ENCODE measurements around the gene GUF1. TPM values are rescaled to one million over a fixed set of nuclear protein-coding genes. Genes with fewer than 3 reads are reported as not detected.

Gene GUF1, protein sequence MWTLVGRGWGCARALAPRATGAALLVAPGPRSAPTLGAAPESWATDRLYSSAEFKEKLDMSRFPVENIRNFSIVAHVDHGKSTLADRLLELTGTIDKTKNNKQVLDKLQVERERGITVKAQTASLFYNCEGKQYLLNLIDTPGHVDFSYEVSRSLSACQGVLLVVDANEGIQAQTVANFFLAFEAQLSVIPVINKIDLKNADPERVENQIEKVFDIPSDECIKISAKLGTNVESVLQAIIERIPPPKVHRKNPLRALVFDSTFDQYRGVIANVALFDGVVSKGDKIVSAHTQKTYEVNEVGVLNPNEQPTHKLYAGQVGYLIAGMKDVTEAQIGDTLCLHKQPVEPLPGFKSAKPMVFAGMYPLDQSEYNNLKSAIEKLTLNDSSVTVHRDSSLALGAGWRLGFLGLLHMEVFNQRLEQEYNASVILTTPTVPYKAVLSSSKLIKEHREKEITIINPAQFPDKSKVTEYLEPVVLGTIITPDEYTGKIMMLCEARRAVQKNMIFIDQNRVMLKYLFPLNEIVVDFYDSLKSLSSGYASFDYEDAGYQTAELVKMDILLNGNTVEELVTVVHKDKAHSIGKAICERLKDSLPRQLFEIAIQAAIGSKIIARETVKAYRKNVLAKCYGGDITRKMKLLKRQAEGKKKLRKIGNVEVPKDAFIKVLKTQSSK
- 10 to 100 TPM; 26.0 to 35.6 TPM for total RNA-seq

DNA sequence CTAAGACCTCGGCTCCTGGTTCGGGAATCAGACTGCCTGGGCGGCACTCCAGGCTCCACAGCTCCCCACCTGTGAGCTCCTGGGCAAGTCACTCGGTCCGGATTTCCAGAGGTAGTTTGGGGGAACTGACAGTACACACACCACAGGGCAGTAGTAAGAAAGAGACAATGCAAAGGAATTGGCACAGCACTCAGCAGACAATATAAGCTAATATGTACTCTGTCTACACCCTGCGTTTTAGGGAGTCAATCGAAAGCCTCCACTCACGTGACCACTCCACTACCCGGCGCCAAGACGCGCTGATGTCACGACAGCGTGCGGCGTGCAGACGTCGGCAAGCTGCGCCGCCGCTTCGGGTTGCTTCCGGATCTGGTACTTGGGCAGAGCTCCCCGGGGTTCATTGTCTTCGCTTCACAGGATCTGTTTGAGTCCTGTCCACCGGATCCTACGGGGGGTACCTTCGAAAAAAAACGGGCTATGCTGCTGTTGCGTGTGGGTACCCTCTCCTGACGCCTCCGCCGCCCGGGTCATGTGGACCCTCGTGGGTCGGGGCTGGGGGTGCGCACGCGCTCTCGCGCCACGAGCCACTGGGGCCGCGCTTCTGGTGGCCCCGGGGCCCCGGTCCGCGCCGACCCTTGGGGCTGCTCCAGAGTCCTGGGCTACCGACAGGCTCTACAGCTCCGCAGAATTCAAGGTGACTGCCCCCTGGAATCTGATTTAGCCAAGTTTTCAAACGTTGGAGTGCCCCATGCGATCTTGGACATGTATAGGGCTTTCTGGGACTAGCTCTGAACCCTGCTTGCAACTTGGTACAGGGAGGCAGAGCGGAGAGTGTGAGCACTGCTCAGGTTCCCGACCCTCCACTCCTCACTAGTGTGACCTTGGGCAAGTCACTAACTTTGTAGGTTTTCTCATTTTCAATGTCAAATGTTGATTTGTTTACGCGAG is at the start of gene GUF1:
GUF1 (plus strand) TSS at position 327 of the 948 bp plus-strand sequence; CDS start at position 530, 203 bp downstream.
- H3K4me1 Mint-ChIP-seq (ENCODE audit: low read depth) = peaks cover 20% of the 10 kb centered on the region
- DNase-seq = peak; percentile 89
- H3K27me3 Mint-ChIP-seq (ENCODE audit: low read depth) = no peaks in the 10 kb centered on the region
- peak; percentile 94 for ATAC-seq (replicated peaks in 1 of 2)
- peak within 1 kb of the TSS; percentile 98 for H3K27ac Mint-ChIP-seq
- H3K36me3 Mint-ChIP-seq (ENCODE audit: insufficient read depth in 2 of 2) = peaks cover 1 to 11% of the 10 kb centered on the region in 2 donors
- H3K4me3 Mint-ChIP-seq = peak within 1 kb of the TSS; percentile 89 to 95
- no peaks in the 10 kb centered on the region for H3K9me3 Mint-ChIP-seq

DNA sequence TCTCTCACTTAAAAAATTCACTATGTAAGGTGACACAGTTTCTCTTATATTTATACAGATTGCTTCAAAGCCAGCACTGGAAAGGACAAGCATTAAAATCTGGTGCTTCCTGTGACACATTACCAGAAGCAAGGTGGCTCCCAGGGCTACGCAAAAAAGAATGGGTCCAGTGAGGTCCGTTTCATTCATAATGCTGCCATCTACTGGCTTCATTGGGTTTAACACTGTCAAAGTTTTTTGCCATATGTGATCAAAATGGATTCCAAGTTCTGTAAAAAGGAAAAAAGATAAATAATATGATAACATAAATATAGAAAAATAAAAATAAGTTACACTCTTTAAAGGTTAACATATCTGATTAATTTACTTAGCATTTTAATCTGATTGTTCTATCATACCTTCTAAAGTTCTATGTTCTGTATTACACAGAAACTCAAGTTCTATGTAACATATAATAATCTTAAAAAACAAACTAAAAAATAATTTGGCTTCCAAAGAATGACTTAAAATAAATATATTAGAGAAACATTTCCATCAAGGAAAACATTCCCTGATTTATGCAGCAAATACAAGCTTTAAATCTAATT is 48.8 kb upstream of the GUF1 start:
- H3K4me1 Mint-ChIP-seq (ENCODE audit: low read depth) = peaks cover 4% of the 10 kb centered on the region
- no peak overlapping the region for H3K4me3 Mint-ChIP-seq
- no peaks in the 10 kb centered on the region for H3K27me3 Mint-ChIP-seq (ENCODE audit: low read depth)
- H3K36me3 Mint-ChIP-seq (ENCODE audit: insufficient read depth in 2 of 2) = no peaks in the 10 kb centered on the region
- ATAC-seq (replicated peaks in 1 of 2) (peak; percentile 70 to 79), DNase-seq (peak; percentile 25 to 46)
- no peaks in the 10 kb centered on the region for H3K9me3 Mint-ChIP-seq
- no peak overlapping the region for H3K27ac Mint-ChIP-seq

GRCh38 chr4:44632089-44632488 is 46.1 kb upstream of the GUF1 start:
- Mint-ChIP-seq H3K27ac (no peak overlapping the region), H3K36me3 (ENCODE audit: insufficient read depth in 2 of 2) (no peaks in the 10 kb centered on the region)
- no peak for ATAC-seq (replicated peaks in 1 of 2)

GRCh38 chr4:44632733-44633132 is 45.5 kb upstream of the GUF1 start:
- ATAC-seq (replicated peaks in 1 of 2) (no peak), DNase-seq (no peak)
- Mint-ChIP-seq H3K4me3 (no peak overlapping the region), H3K4me1 (ENCODE audit: low read depth) (peaks cover 4% of the 10 kb centered on the region), H3K9me3 (no peaks in the 10 kb centered on the region), H3K27me3 (ENCODE audit: low read depth) (peaks cover 10% of the 10 kb centered on the region), H3K36me3 (ENCODE audit: insufficient read depth in 2 of 2) (no peaks in the 10 kb centered on the region), H3K27ac (no peak overlapping the region)

More at GRCh38 chr4:44632089-44632488, 46.1 kb upstream of the GUF1 start:
- H3K4me3 Mint-ChIP-seq = no peak overlapping the region
- H3K27me3 Mint-ChIP-seq (ENCODE audit: low read depth) = peaks cover 4% of the 10 kb centered on the region
- H3K4me1 Mint-ChIP-seq (ENCODE audit: low read depth) = peaks cover 4% of the 10 kb centered on the region
- no peak for DNase-seq
- no peaks in the 10 kb centered on the region for H3K9me3 Mint-ChIP-seq

DNA sequence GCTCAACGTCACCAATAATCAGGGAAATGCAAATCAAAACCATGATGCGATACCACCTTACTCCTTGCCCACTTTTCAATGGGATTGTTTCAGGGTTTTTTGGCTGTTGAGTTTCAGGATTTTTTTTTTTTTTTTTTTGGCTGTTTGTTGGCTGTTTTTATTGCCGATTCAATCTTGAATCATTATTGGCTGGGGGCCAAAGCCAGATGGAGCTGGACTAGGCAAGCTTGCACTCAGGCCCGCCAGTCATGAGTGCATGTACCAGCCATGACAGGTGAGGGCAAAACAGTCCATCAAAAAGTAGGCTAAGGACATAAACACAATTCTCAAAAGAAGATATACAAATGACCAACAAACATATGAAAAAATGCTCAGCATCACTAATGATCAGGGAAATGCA is 40.1 kb upstream of the GUF1 start:
- H3K27ac Mint-ChIP-seq = no peak overlapping the region
- peaks cover 23% of the 10 kb centered on the region for H3K27me3 Mint-ChIP-seq (ENCODE audit: low read depth)
- no peak for ATAC-seq (replicated peaks in 1 of 2)
- H3K36me3 Mint-ChIP-seq (ENCODE audit: insufficient read depth in 2 of 2) = peaks cover 4% of the 10 kb centered on the region in 2 donors
- DNase-seq = no peak
- peaks cover 4 to 7% of the 10 kb centered on the region in 2 donors for H3K9me3 Mint-ChIP-seq
- H3K4me3 Mint-ChIP-seq = no peak overlapping the region
- no peaks in the 10 kb centered on the region for H3K4me1 Mint-ChIP-seq (ENCODE audit: low read depth)

- H3K4me3 Mint-ChIP-seq = no peak overlapping the region
- DNase-seq (no peak), ATAC-seq (replicated peaks in 1 of 2) (no peak)
- H3K27ac Mint-ChIP-seq = no peak overlapping the region
- no peaks in the 10 kb centered on the region for H3K4me1 Mint-ChIP-seq (ENCODE audit: low read depth)
- H3K27me3 Mint-ChIP-seq (ENCODE audit: low read depth) = peaks cover 4% of the 10 kb centered on the region
- H3K9me3 Mint-ChIP-seq = peaks cover 4 to 5% of the 10 kb centered on the region in 2 donors
- H3K36me3 Mint-ChIP-seq (ENCODE audit: insufficient read depth in 2 of 2) = peaks cover 4 to 7% of the 10 kb centered on the region in 2 donors
Observed at GRCh38 chr4:44646151-44646550, 32.1 kb upstream of the GUF1 start.

- no peak within 1 kb of the TSS for H3K27ac Mint-ChIP-seq
- ATAC-seq (replicated peaks in 1 of 2) (no peak), DNase-seq (no peak)
- H3K4me3 Mint-ChIP-seq = no peak within 1 kb of the TSS
- H3K4me1 Mint-ChIP-seq (ENCODE audit: low read depth) = no peaks in the 10 kb centered on the region
- H3K36me3 Mint-ChIP-seq (ENCODE audit: insufficient read depth in 2 of 2) = no peaks in the 10 kb centered on the region
- H3K27me3 Mint-ChIP-seq (ENCODE audit: low read depth) = peaks cover 16% of the 10 kb centered on the region
- H3K9me3 Mint-ChIP-seq = no peaks in the 10 kb centered on the region
Observed at GRCh38 chr4:44651425-44651824, 26.8 kb upstream of the GUF1 start, which contains the start of gene YIPF7. Gene YIPF7, minus strand, starts transcription at chr4:44651625. Its CDS starts 1,525 bp downstream, at chr4:44650100.

DNA sequence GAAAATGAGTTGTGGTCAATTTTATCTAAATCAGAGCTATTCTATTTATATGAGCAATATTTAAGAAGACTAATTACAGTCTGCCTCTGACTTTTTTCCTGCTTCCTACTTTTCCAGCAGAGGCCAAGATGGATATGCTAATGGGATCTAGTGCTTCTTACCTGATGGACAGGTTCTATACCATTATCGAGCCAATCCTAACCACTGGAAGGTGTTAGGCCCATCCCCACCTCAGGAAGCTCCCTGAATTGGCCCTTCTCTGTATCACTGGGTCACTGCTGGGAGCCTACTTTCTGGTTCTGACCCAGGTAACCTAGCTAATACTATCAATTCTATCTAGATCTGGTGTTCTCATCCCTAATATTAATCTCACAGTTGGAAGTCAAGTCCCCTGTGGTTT is 26.2 kb upstream of the GUF1 start:
- H3K27me3 Mint-ChIP-seq (ENCODE audit: low read depth) = peaks cover 11% of the 10 kb centered on the region
- H3K4me1 Mint-ChIP-seq (ENCODE audit: low read depth) = no peaks in the 10 kb centered on the region
- H3K27ac Mint-ChIP-seq = no peak overlapping the region
- H3K36me3 Mint-ChIP-seq (ENCODE audit: insufficient read depth in 2 of 2) = no peaks in the 10 kb centered on the region
- no peak overlapping the region for H3K4me3 Mint-ChIP-seq
- no peak for ATAC-seq (replicated peaks in 1 of 2)
- H3K9me3 Mint-ChIP-seq = no peaks in the 10 kb centered on the region
- no peak for DNase-seq

DNA sequence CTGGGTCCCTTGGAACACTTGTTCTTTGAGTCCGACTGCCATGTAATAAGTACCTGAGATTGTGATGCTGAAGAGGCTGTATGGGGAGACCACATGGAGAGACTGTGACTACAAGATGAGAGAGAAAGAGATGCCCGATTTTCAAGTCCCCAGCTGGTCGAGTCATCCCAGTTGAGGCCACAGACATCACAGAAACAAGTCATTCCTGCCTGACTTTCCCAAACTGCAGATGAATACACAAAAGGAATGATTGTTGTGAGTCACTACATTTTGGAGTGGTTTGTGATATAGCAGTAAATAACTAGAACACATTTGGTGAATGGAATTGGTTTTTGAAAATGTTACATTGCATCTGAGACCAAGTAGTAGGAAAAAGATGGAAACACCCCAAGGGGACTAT is 17.8 kb upstream of the GUF1 start:
- H3K9me3 Mint-ChIP-seq = no peaks in the 10 kb centered on the region
- H3K4me1 Mint-ChIP-seq (ENCODE audit: low read depth) = no peaks in the 10 kb centered on the region
- H3K27me3 Mint-ChIP-seq (ENCODE audit: low read depth) = peaks cover 10% of the 10 kb centered on the region
- H3K27ac Mint-ChIP-seq = no peak overlapping the region
- DNase-seq (no peak), ATAC-seq (replicated peaks in 1 of 2) (no peak)
- no peak overlapping the region for H3K4me3 Mint-ChIP-seq
- H3K36me3 Mint-ChIP-seq (ENCODE audit: insufficient read depth in 2 of 2) = no peaks in the 10 kb centered on the region

GRCh38 chr4:44661940-44662622 is 16.1 kb upstream of the GUF1 start:
- Mint-ChIP-seq H3K9me3 (no peaks in the 10 kb centered on the region), H3K4me1 (ENCODE audit: low read depth) (no peaks in the 10 kb centered on the region), H3K36me3 (ENCODE audit: insufficient read depth in 2 of 2) (no peaks in the 10 kb centered on the region), H3K4me3 (no peak overlapping the region), H3K27me3 (ENCODE audit: low read depth) (peaks cover 6% of the 10 kb centered on the region), H3K27ac (no peak overlapping the region)
- no peak for ATAC-seq (replicated peaks in 1 of 2)
- no peak for DNase-seq

DNA sequence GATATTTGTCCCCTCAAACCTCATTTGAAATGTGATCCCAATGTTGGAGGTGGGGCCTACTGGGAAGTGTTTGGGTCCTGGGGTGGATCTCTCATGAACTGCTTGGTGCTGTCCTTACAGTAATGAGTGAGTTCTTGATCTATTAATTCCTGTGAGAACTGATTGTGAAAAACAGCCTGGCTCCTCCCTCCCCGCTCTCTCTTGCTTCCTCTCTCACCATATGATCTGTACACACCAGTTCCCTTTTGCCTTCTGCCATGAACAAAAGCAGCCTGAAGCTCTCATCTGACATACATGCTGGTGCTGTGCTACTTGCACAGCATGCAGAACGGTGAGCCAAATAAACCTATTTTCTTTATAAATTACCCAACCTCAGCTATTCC is 15.6 kb upstream of the GUF1 start:
- H3K4me3 Mint-ChIP-seq = no peak overlapping the region
- no peaks in the 10 kb centered on the region for H3K9me3 Mint-ChIP-seq
- DNase-seq (no peak), ATAC-seq (replicated peaks in 1 of 2) (no peak)
- peaks cover 10% of the 10 kb centered on the region for H3K27me3 Mint-ChIP-seq (ENCODE audit: low read depth)
- H3K4me1 Mint-ChIP-seq (ENCODE audit: low read depth) = no peaks in the 10 kb centered on the region
- no peaks in the 10 kb centered on the region for H3K36me3 Mint-ChIP-seq (ENCODE audit: insufficient read depth in 2 of 2)
- no peak overlapping the region for H3K27ac Mint-ChIP-seq

Measured in activated T-cell treated with anti-CD3 and anti-CD28 coated beads, Interleukin-2, amount 50 U/mL, for 72 hours (primary cell).